Hepatocyte (in vitro differentiated cells): ENCODE data around the gene IRAG1. TPM values are rescaled to one million over a fixed set of nuclear protein-coding genes. Genes with fewer than 3 reads are reported as not detected.
A peak's percentile ranks its signal among the peaks of the same experiment; 100 is the strongest.

ENCODE experiments used
- DNase-seq: peaks from one replicate; pipeline ENCODE4 v3.0.0-alpha.2; 2016; ENCODE audit warnings: low spot score
- H2AFZ ChIP-seq: fragments of 200-600 bp; sonication (generic); 2 replicates; pipeline ENCODE4 v1.6.0; 2016; ENCODE audit warnings: antibody characterized with exemption, mild to moderate bottlenecking
- H3K27ac ChIP-seq: fragments of 200-600 bp; sonication (generic); 2 replicates; pipeline ENCODE4 v1.5.1; 2016; ENCODE audit warnings: mild to moderate bottlenecking
- H3K27me3 ChIP-seq: fragments of 200-600 bp; sonication (generic); 2 replicates; pipeline ENCODE4 v1.6.1; 2016
- H3K36me3 ChIP-seq: fragments of 200-600 bp; sonication (generic); replicated peaks from 2 replicates; pipeline ENCODE4 v1.5.1; 2016; ENCODE audit warnings: low read depth; ENCODE audit not compliant: insufficient read depth
- H3K4me1 ChIP-seq: fragments of 200-600 bp; sonication (generic); 2 replicates; pipeline ENCODE4 v1.5.1; 2016; ENCODE audit warnings: mild to moderate bottlenecking, moderate library complexity; ENCODE audit not compliant: insufficient read depth
- H3K4me2 ChIP-seq: fragments of 200-600 bp; sonication (generic); 2 replicates; pipeline ENCODE4 v1.6.0; 2016
- H3K4me3 ChIP-seq: fragments of 200-600 bp; sonication (generic); 2 replicates; pipeline ENCODE4 v1.5.1; 2016; ENCODE audit warnings: mild to moderate bottlenecking
- H3K79me2 ChIP-seq: fragments of 200-600 bp; sonication (generic); 2 replicates; pipeline ENCODE4 v1.6.0; 2017; ENCODE audit warnings: mild to moderate bottlenecking
- H3K9me2 ChIP-seq: fragments of 200-600 bp; sonication (generic); replicated peaks from 2 replicates; pipeline ENCODE4 v1.6.0; 2017; ENCODE audit warnings: mild to moderate bottlenecking; ENCODE audit not compliant: insufficient read depth
- H3K9me3 ChIP-seq: fragments of 200-600 bp; sonication (generic); 2 replicates; pipeline ENCODE4 v1.5.1; 2016; ENCODE audit warnings: low read depth, mild to moderate bottlenecking
- H4K20me1 ChIP-seq: fragments of 200-600 bp; sonication (generic); 2 replicates; pipeline ENCODE4 v1.6.0; 2016; ENCODE audit warnings: mild to moderate bottlenecking; ENCODE audit not compliant: insufficient read depth, poor library complexity, severe bottlenecking
- CTCF ChIP-seq: fragments of 200-600 bp; sonication (generic); IDR thresholded peaks from 2 replicates; pipeline ENCODE4 v1.5.1; 2016; ENCODE audit warnings: antibody characterized with exemption, mild to moderate bottlenecking; ENCODE audit not compliant: poor library complexity
- EZH2 ChIP-seq: fragments of 200-600 bp; sonication (generic); IDR thresholded peaks from 2 replicates; pipeline ENCODE4 v1.6.1; 2016; ENCODE audit warnings: antibody characterized with exemption, mild to moderate bottlenecking, borderline replicate concordance
- EZH2phosphoT487 ChIP-seq: fragments of 200-600 bp; sonication (generic); IDR thresholded peaks from one replicate; pipeline ENCODE4 v1.6.1; 2018; ENCODE audit warnings: antibody characterized with exemption, mild to moderate bottlenecking, low read depth, moderate library complexity; ENCODE audit not compliant: unreplicated experiment, severe bottlenecking
- WGBS: methylation state at CpG from one replicate; pipeline ENCODE4 v1.1.6; 2016; ENCODE audit warnings: low lambda C conversion rate; ENCODE audit errors: missing lambda C conversion rate; 5-methylcytosine and 5-hydroxymethylcytosine counted together
- polyA plus RNA-seq: library from polyadenylated mRNA; unstranded; fragments of >200 nt; fragmentation: Nextera tagmentation; extraction: Ambion mirVana; gene quantifications from 2 replicates; pipeline ENCODE4 v1.2.1, GENCODE V29; 2016
- total RNA-seq: library from RNA; depleted of rRNA; stranded (reverse); fragments of >200 nt; gene quantifications from 2 replicates; pipeline ENCODE4 v1.2.3, GENCODE V29; 2014

IRAG1 gene
- total and polyA plus RNA-seq, 2 experiments from 2014 or later: 3.1 to 5.7 TPM

GRCh38 chr11:10709299-10710086 is 15.9 kb upstream of the IRAG1 start:
- TF ChIP-seq CTCF: no peak
- TF ChIP-seq EZH2: no peak
- Histone ChIP-seq H3K79me2 (no peaks in the 10 kb centered on the region), H3K9me3 (no peaks in the 10 kb centered on the region), H3K27ac (peak overlapping the region; percentile 49), H3K4me3 (no peak overlapping the region), H4K20me1 (no peaks in the 10 kb centered on the region), H3K4me1 (no peaks in the 10 kb centered on the region), H2AFZ (no peak overlapping the region), H3K27me3 (no peaks in the 10 kb centered on the region), H3K9me2 (no peaks in the 10 kb centered on the region), H3K4me2 (no peak overlapping the region), H3K36me3 (no peaks in the 10 kb centered on the region)
- no peak for DNase-seq
- WGBS: 48% methylated on average over 5 of the region's 5 CpGs

GRCh38 chr11:10708131-10708530 is 14.6 kb upstream of the IRAG1 start:
- Histone ChIP-seq H3K9me2 (no peaks in the 10 kb centered on the region), H3K4me1 (no peaks in the 10 kb centered on the region), H3K79me2 (no peaks in the 10 kb centered on the region), H3K36me3 (no peaks in the 10 kb centered on the region), H3K27me3 (no peaks in the 10 kb centered on the region), H3K4me2 (no peak overlapping the region), H2AFZ (no peak overlapping the region), H4K20me1 (no peaks in the 10 kb centered on the region), H3K4me3 (no peak overlapping the region), H3K9me3 (no peaks in the 10 kb centered on the region), H3K27ac (no peak overlapping the region)
- DNase-seq: no peak
- TF ChIP-seq EZH2phosphoT487: no peak
- TF ChIP-seq EZH2: no peak
- no peak for TF ChIP-seq CTCF
- 82% methylated on average over 3 of the region's 3 CpGs for WGBS

GRCh38 chr11:10701982-10702381 is 8.4 kb upstream of the IRAG1 start:
- Histone ChIP-seq H3K36me3 (no peaks in the 10 kb centered on the region), H3K79me2 (no peaks in the 10 kb centered on the region), H2AFZ (no peak overlapping the region), H4K20me1 (no peaks in the 10 kb centered on the region), H3K27ac (no peak overlapping the region), H3K27me3 (no peaks in the 10 kb centered on the region), H3K4me2 (no peak overlapping the region), H3K4me1 (no peaks in the 10 kb centered on the region), H3K9me2 (no peaks in the 10 kb centered on the region), H3K9me3 (no peaks in the 10 kb centered on the region), H3K4me3 (no peak overlapping the region)
- no peak for DNase-seq
- 84% methylated on average over 3 of the region's 3 CpGs for WGBS
- TF ChIP-seq EZH2 (no peak), EZH2phosphoT487 (no peak), CTCF (no peak)
